ENCODE measurements around the gene PRKG1.

- TF ChIP-seq EZH2 (IDR thresholded peaks at IDR 0.05; ENCODE audit: borderline replicate concordance, insufficient read depth, low read depth, low read length, poor library complexity, severe bottlenecking), result no peak
- no peak for TF ChIP-seq CTCF (IDR thresholded peaks at IDR 0.05)
Measured at GRCh38 chr10:52312942-52313255, 1238.6 kb downstream of the PRKG1 start.

Data from B cell (primary cell).